Mesendoderm (in vitro differentiated cells): ENCODE data around the gene PYGM.

Source experiments
- DNase-seq: peaks from one replicate; pipeline ENCODE4 v3.0.0; 2013
- H2AK5ac ChIP-seq: 2 replicates; pipeline ENCODE4 v1.6.1; 2013; ENCODE audit warnings: low read length, inconsistent platforms
- H2BK120ac ChIP-seq: 2 replicates; pipeline ENCODE4 v1.6.1; 2013; ENCODE audit warnings: low read depth, mild to moderate bottlenecking, low read length, moderate library complexity, mixed read lengths
- H2BK15ac ChIP-seq: replicated peaks from 2 replicates; pipeline ENCODE4 v1.6.1; 2013; ENCODE audit warnings: low read depth, mild to moderate bottlenecking, moderate library complexity
- H2BK5ac ChIP-seq: 2 replicates; pipeline ENCODE4 v1.6.1; 2013; ENCODE audit warnings: low read length, inconsistent platforms
- H3K18ac ChIP-seq: 2 replicates; pipeline ENCODE4 v1.6.1; 2013; ENCODE audit warnings: mild to moderate bottlenecking, low read length, mixed read lengths
- H3K23ac ChIP-seq: one replicate; pipeline ENCODE4 v1.6.1; 2013; ENCODE audit warnings: low read length
- H3K27ac ChIP-seq: 2 replicates; pipeline ENCODE4 v1.5.1; 2013; ENCODE audit warnings: low read depth, mild to moderate bottlenecking, inconsistent platforms, low read length, moderate library complexity
- H3K27me3 ChIP-seq: 2 replicates; pipeline ENCODE4 v1.6.1; 2013; ENCODE audit warnings: low read length, control low read depth, mild to moderate bottlenecking, inconsistent platforms; ENCODE audit not compliant: insufficient read depth, poor library complexity
- H3K36me3 ChIP-seq: 2 replicates; pipeline ENCODE4 v1.6.1; 2013; ENCODE audit warnings: low read length, inconsistent platforms; ENCODE audit not compliant: control insufficient read depth, insufficient read depth
- H3K4ac ChIP-seq: one replicate; pipeline ENCODE4 v1.6.1; 2013; ENCODE audit warnings: low read depth, mild to moderate bottlenecking, low read length, moderate library complexity
- H3K4me1 ChIP-seq: 2 replicates; pipeline ENCODE4 v1.6.1; 2013; ENCODE audit warnings: low read depth, low read length, inconsistent platforms; ENCODE audit not compliant: control insufficient read depth
- H3K4me2 ChIP-seq: 2 replicates; pipeline ENCODE4 v1.6.1; 2013; ENCODE audit warnings: low read length
- H3K4me3 ChIP-seq: 2 replicates; pipeline ENCODE4 v1.5.1; 2013; ENCODE audit warnings: mild to moderate bottlenecking, low read length
- H3K56ac ChIP-seq: one replicate; pipeline ENCODE4 v1.6.1; 2013; ENCODE audit warnings: low read length
- H3K79me1 ChIP-seq: 2 replicates; pipeline ENCODE4 v1.6.1; 2013; ENCODE audit warnings: low read length, inconsistent platforms
- H3K79me2 ChIP-seq: 2 replicates; pipeline ENCODE4 v1.6.1; 2013; ENCODE audit warnings: mild to moderate bottlenecking, low read length; ENCODE audit not compliant: control insufficient read depth, insufficient read depth
- H3K9ac ChIP-seq: 2 replicates; pipeline ENCODE4 v1.6.1; 2013; ENCODE audit warnings: low read length, inconsistent platforms
- H4K5ac ChIP-seq: one replicate; pipeline ENCODE4 v1.6.1; 2013; ENCODE audit warnings: low read length
- H4K8ac ChIP-seq: one replicate; pipeline ENCODE4 v1.6.1; 2013; ENCODE audit warnings: low read depth, mild to moderate bottlenecking, control low read depth, low read length, moderate library complexity
- WGBS: extraction: QIAGEN DNeasy Blood & Tissue Kit; methylation state at CpG from one replicate; pipeline ENCODE4 v1.1.7; 2013; ENCODE audit warnings: low lambda C conversion rate, missing lambda C conversion rate; ENCODE audit not compliant: insufficient coverage; ENCODE audit errors: extremely low coverage; 5-methylcytosine and 5-hydroxymethylcytosine counted together

Gene PYGM

GRCh38 chr11:64758330-64759079, 1.3 kb downstream of the PYGM start:
- Histone ChIP-seq H4K8ac (no peak overlapping the region), H3K79me2 (no peaks in the 10 kb centered on the region), H3K27ac (no peak overlapping the region), H3K36me3 (peaks cover 5% of the 10 kb centered on the region), H3K27me3 (no peaks in the 10 kb centered on the region), H3K56ac (no peak overlapping the region), H3K4me3 (no peak overlapping the region), H3K9ac (no peak overlapping the region), H3K79me1 (no peaks in the 10 kb centered on the region), H2AK5ac (no peak overlapping the region), H2BK120ac (no peak overlapping the region), H3K4me2 (no peak overlapping the region), H4K5ac (no peak overlapping the region), H2BK15ac (no peak overlapping the region), H3K18ac (no peak overlapping the region), H3K4me1 (peaks cover 4% of the 10 kb centered on the region), H2BK5ac (no peak overlapping the region), H3K23ac (no peak overlapping the region), H3K4ac (no peak overlapping the region)
- DNase-seq, result no peak
- no CpG with 5 or more reads among the region's 15 CpGs for WGBS

GRCh38 chr11:64757549-64758329, 2.0 kb downstream of the PYGM start:
- Histone ChIP-seq H3K4me2 (no peak overlapping the region), H3K23ac (no peak overlapping the region), H3K79me1 (no peaks in the 10 kb centered on the region), H4K5ac (no peak overlapping the region), H2BK120ac (no peak overlapping the region), H4K8ac (no peak overlapping the region), H3K56ac (no peak overlapping the region), H3K27ac (no peak overlapping the region), H3K9ac (no peak overlapping the region), H3K4ac (no peak overlapping the region), H3K79me2 (no peaks in the 10 kb centered on the region), H3K4me1 (peaks cover 4% of the 10 kb centered on the region), H2BK5ac (no peak overlapping the region), H2AK5ac (no peak overlapping the region), H2BK15ac (no peak overlapping the region), H3K36me3 (no peaks in the 10 kb centered on the region), H3K27me3 (no peaks in the 10 kb centered on the region), H3K18ac (no peak overlapping the region), H3K4me3 (no peak overlapping the region)
- WGBS, result no CpG with 5 or more reads among the region's 19 CpGs
- DNase-seq, result no peak

- Histone ChIP-seq H4K8ac (no peak overlapping the region), H3K18ac (no peak overlapping the region), H3K56ac (no peak overlapping the region), H3K36me3 (no peaks in the 10 kb centered on the region), H3K79me1 (no peaks in the 10 kb centered on the region), H2BK5ac (no peak overlapping the region), H4K5ac (no peak overlapping the region), H3K4me1 (peaks cover 4% of the 10 kb centered on the region), H3K4ac (no peak overlapping the region), H2AK5ac (no peak overlapping the region), H2BK15ac (no peak overlapping the region), H2BK120ac (no peak overlapping the region), H3K27ac (no peak overlapping the region), H3K27me3 (no peaks in the 10 kb centered on the region), H3K23ac (no peak overlapping the region), H3K4me2 (no peak overlapping the region), H3K79me2 (no peaks in the 10 kb centered on the region), H3K4me3 (no peak overlapping the region), H3K9ac (no peak overlapping the region)
- WGBS, result no CpG with 5 or more reads among the region's 13 CpGs
- no peak for DNase-seq
Measured at GRCh38 chr11:64755681-64756361, 4.0 kb downstream of the PYGM start.

- no peaks in the 10 kb centered on the region for H3K27me3 ChIP-seq
- H3K79me2 ChIP-seq, result no peaks in the 10 kb centered on the region
- H3K4me3 ChIP-seq, result no peak overlapping the region
- no peak overlapping the region for H3K18ac ChIP-seq
- no peak overlapping the region for H2AK5ac ChIP-seq
- no peak for DNase-seq
- H3K4ac ChIP-seq, result no peak overlapping the region
- no peaks in the 10 kb centered on the region for H3K36me3 ChIP-seq
- H4K8ac ChIP-seq, result no peak overlapping the region
- no peak overlapping the region for H2BK120ac ChIP-seq
- no peak overlapping the region for H2BK15ac ChIP-seq
- no peak overlapping the region for H2BK5ac ChIP-seq
- no peak overlapping the region for H4K5ac ChIP-seq
- H3K4me2 ChIP-seq, result no peak overlapping the region
- no peak overlapping the region for H3K56ac ChIP-seq
- H3K79me1 ChIP-seq, result no peaks in the 10 kb centered on the region
- no peak overlapping the region for H3K27ac ChIP-seq
- H3K9ac ChIP-seq, result no peak overlapping the region
- no peak overlapping the region for H3K23ac ChIP-seq
- H3K4me1 ChIP-seq, result peaks cover 3% of the 10 kb centered on the region
- WGBS, result no CpG with 5 or more reads among the region's 21 CpGs
Measured at GRCh38 chr11:64754919-64755662, 4.7 kb downstream of the PYGM start.

- no peak for DNase-seq
- Histone ChIP-seq H3K27ac (no peak overlapping the region), H3K56ac (peak overlapping the region; percentile 34), H3K9ac (no peak overlapping the region), H4K8ac (no peak overlapping the region), H2AK5ac (no peak overlapping the region), H3K18ac (no peak overlapping the region), H3K4me2 (no peak overlapping the region), H2BK120ac (no peak overlapping the region), H4K5ac (no peak overlapping the region), H2BK15ac (no peak overlapping the region), H2BK5ac (no peak overlapping the region), H3K27me3 (no peaks in the 10 kb centered on the region), H3K79me1 (no peaks in the 10 kb centered on the region), H3K4ac (no peak overlapping the region), H3K4me1 (no peaks in the 10 kb centered on the region), H3K4me3 (no peak overlapping the region), H3K79me2 (no peaks in the 10 kb centered on the region), H3K36me3 (no peaks in the 10 kb centered on the region), H3K23ac (no peak overlapping the region)
- WGBS, result no CpG with 5 or more reads among the region's 26 CpGs
Measured at GRCh38 chr11:64754124-64754918, 5.5 kb downstream of the PYGM start.
